PC-3 (cell line): ENCODE data around the gene MOB4. TPM values are rescaled to one million over a fixed set of nuclear protein-coding genes. Genes with fewer than 3 reads are reported as not detected.

Source experiments
- ATAC-seq: fragments of 200-7000 bp; cut with Tn5 transposase; 2 replicates; pipeline ENCODE4 v1.9.1; 2020; ENCODE audit warnings: mild to moderate bottlenecking, moderate library complexity
- BruUV-seq: library from RNA; stranded (reverse); fragments of 400-500 nt; replicated peaks from 2 replicates; lab custom pipeline; 2021; lab: Mats Ljungman, UMichigan
- CTCF ChIA-PET: fragments of 300-600 bp; sonication (Branson Sonifier 250); formaldehyde crosslinking; loops from one replicate; lab custom pipeline; 2022; ENCODE audit warnings: antibody characterized with exemption; lab: Charles Lee
- POLR2A ChIA-PET: fragments of 300-600 bp; sonication (Branson Sonifier 250); formaldehyde crosslinking; loops from one replicate; lab custom pipeline; 2022; ENCODE audit warnings: antibody characterized with exemption; ENCODE audit not compliant: unreplicated experiment; lab: Charles Lee
- DNase-seq: peaks from one replicate; pipeline ENCODE4 v3.0.0-alpha.2; 2015
- H2AFZ ChIP-seq: fragments of 300-600 bp; sonication (generic); 2 replicates; pipeline ENCODE4 v1.6.0; 2016; ENCODE audit warnings: antibody characterized with exemption, low read length
- H3F3A ChIP-seq: fragments of 300-600 bp; sonication (generic); one replicate; pipeline ENCODE4 v1.6.0; 2017; ENCODE audit warnings: antibody characterized with exemption, low read length, control low read depth, mild to moderate bottlenecking; ENCODE audit not compliant: unreplicated experiment
- H3K27ac ChIP-seq: fragments of 300-600 bp; sonication (generic); 2 replicates; pipeline ENCODE4 v1.5.1; 2016; ENCODE audit warnings: mild to moderate bottlenecking, low read length
- H3K27me3 ChIP-seq: fragments of 300-600 bp; sonication (generic); 2 replicates; pipeline ENCODE4 v1.6.1; 2016; ENCODE audit warnings: low read length, mixed read lengths
- H3K36me3 ChIP-seq: fragments of 300-600 bp; sonication (generic); 2 replicates; pipeline ENCODE4 v1.6.1; 2016; ENCODE audit warnings: low read depth, mixed run types, low read length, mixed read lengths
- H3K4me1 ChIP-seq: fragments of 300-600 bp; sonication (generic); 2 replicates; pipeline ENCODE4 v1.5.1; 2016; ENCODE audit warnings: low read length; ENCODE audit not compliant: insufficient read depth
- H3K4me2 ChIP-seq: fragments of 300-600 bp; sonication (generic); 2 replicates; pipeline ENCODE4 v1.6.0; 2016; ENCODE audit warnings: low read length
- H3K4me3 ChIP-seq: fragments of 300-600 bp; sonication (generic); 2 replicates; pipeline ENCODE4 v1.5.1; 2016; ENCODE audit warnings: mild to moderate bottlenecking, low read length, mixed read lengths
- H3K79me2 ChIP-seq: fragments of 300-600 bp; sonication (generic); 2 replicates; pipeline ENCODE4 v1.6.1; 2017; ENCODE audit warnings: low read length, mixed read lengths
- H3K9ac ChIP-seq: fragments of 300-600 bp; sonication (generic); 2 replicates; pipeline ENCODE4 v1.6.0; 2016; ENCODE audit warnings: mild to moderate bottlenecking, low read length
- H3K9me2 ChIP-seq: fragments of 300-600 bp; sonication (generic); replicated peaks from 2 replicates; pipeline ENCODE4 v1.6.1; 2016; ENCODE audit warnings: mixed run types, low read length, mixed read lengths
- H3K9me3 ChIP-seq: fragments of 300-600 bp; sonication (generic); 2 replicates; pipeline ENCODE4 v1.6.1; 2016; ENCODE audit warnings: low read length, mixed read lengths
- H4K20me1 ChIP-seq: fragments of 300-600 bp; sonication (generic); 2 replicates; pipeline ENCODE4 v1.6.1; 2016; ENCODE audit warnings: low read length, mixed read lengths
- CTCF ChIP-seq: fragments of 300-600 bp; sonication (generic); conservative IDR thresholded peaks from 2 replicates; pipeline ENCODE4 v1.5.1; 2017; ENCODE audit warnings: antibody characterized with exemption, low read depth, mild to moderate bottlenecking, low read length
- EZH2 ChIP-seq: fragments of 300-600 bp; sonication (generic); IDR thresholded peaks from one replicate; pipeline ENCODE4 v1.6.1; 2017; ENCODE audit warnings: antibody characterized with exemption, mild to moderate bottlenecking, low read length; ENCODE audit not compliant: unreplicated experiment
- EZH2phosphoT487 ChIP-seq: fragments of 300-600 bp; sonication (generic); IDR thresholded peaks from 2 replicates; pipeline ENCODE4 v1.6.1; 2018; ENCODE audit warnings: mild to moderate bottlenecking, antibody characterized with exemption, low read length, borderline replicate concordance
- intact Hi-C: fragments of 100-400 bp; cut with micrococcal nuclease; formaldehyde crosslinking; loops from 2 replicates; pipeline ENCODE4 v1.9.0; 2023
- total RNA-seq: library from RNA; depleted of rRNA; stranded (reverse); fragments of >200 nt; gene quantifications from 2 replicates; pipeline ENCODE4 v1.2.3, GENCODE V29; 2014

MOB4 gene
- total RNA-seq, 1 experiment from 2014 or later: 24.9 TPM

GRCh38 chr2:197504000-197504399 is 11.9 kb upstream of the MOB4 start:
- Histone ChIP-seq H3K4me3 (no peak overlapping the region), H3K79me2 (peaks cover 58% of the 10 kb centered on the region), H4K20me1 (peaks cover 24% of the 10 kb centered on the region), H3K9me3 (no peaks in the 10 kb centered on the region), H3F3A (no peaks in the 10 kb centered on the region), H3K4me2 (no peak overlapping the region), H3K36me3 (peaks cover 35% of the 10 kb centered on the region), H3K4me1 (peaks cover 16% of the 10 kb centered on the region), H3K27ac (no peak overlapping the region), H3K27me3 (no peaks in the 10 kb centered on the region), H3K9me2 (no peaks in the 10 kb centered on the region), H2AFZ (no peak overlapping the region), H3K9ac (no peak overlapping the region)
- DNase-seq: no peak
- ChIA-PET CTCF (no interaction called here), POLR2A (no interaction called here)
- ATAC-seq: no peak
- TF ChIP-seq EZH2phosphoT487 (no peak), EZH2 (no peak), CTCF (no peak)
- no TSS peak for BruUV-seq
- intact Hi-C loops: loop anchor here (5.0 kb wide), 1 partner anchor 273 kb away; no protein-coding TSS in a partner anchor

GRCh38 chr2:197504512-197504911 is 11.4 kb upstream of the MOB4 start:
- Histone ChIP-seq H3K9me3 (no peaks in the 10 kb centered on the region), H2AFZ (no peak overlapping the region)
- intact Hi-C loops: loop anchor here (5.0 kb wide), 1 partner anchor 273 kb away; no protein-coding TSS in a partner anchor

More at GRCh38 chr2:197504512-197504911, 11.4 kb upstream of the MOB4 start:
- Histone ChIP-seq H3K4me3 (no peak overlapping the region), H3K9me2 (no peaks in the 10 kb centered on the region), H3K36me3 (peaks cover 35% of the 10 kb centered on the region), H3K27me3 (no peaks in the 10 kb centered on the region), H3K79me2 (peaks cover 53% of the 10 kb centered on the region), H3K9ac (no peak overlapping the region), H3K4me2 (no peak overlapping the region), H3K27ac (no peak overlapping the region), H3F3A (no peaks in the 10 kb centered on the region), H3K4me1 (peaks cover 16% of the 10 kb centered on the region), H4K20me1 (peaks cover 22% of the 10 kb centered on the region)
- POLR2A ChIA-PET: no interaction called here
- TF ChIP-seq EZH2phosphoT487: no peak
- no peak for TF ChIP-seq CTCF
- TF ChIP-seq EZH2: no peak
- ATAC-seq (no peak), DNase-seq (no peak)
- CTCF ChIA-PET: no interaction called here
- BruUV-seq: no TSS peak
